GM18508 (cell line): ENCODE data around the gene TRIM65.
"Not testable (repeated sequence)": the region's sequence is repeated elsewhere in the genome, so short reads cannot be mapped to it uniquely, and the experiment has no call there.

ENCODE experiments used
- ATAC-seq: cut with Tn5 transposase; IDR thresholded peaks from one replicate; pipeline ENCODE4 v1.9.1; 2021; ENCODE audit warnings: moderate number of reproducible peaks; ENCODE audit not compliant: insufficient read depth, unreplicated experiment

Gene TRIM65

DNA sequence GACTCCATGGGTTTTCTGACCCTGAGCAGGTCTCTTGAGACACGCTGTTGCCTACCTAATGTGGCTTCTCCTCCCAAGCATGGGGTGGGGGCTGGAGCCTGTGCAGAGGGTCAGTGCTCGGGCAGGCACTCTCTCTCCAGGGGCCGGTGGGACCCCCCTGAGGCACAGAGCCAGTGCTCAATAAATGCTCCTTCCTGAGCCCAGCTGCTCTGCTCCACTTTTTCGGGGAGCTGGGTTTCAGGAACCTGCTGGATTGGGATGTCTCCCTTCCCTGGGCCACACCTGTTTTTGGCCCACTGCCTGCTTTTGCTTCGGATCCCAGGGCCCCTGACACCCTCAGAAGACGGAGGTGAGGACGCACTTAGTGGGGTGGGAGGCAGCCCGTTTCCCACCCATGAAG is 1.3 kb upstream of the TRIM65 start:
- ATAC-seq = no peak

DNA sequence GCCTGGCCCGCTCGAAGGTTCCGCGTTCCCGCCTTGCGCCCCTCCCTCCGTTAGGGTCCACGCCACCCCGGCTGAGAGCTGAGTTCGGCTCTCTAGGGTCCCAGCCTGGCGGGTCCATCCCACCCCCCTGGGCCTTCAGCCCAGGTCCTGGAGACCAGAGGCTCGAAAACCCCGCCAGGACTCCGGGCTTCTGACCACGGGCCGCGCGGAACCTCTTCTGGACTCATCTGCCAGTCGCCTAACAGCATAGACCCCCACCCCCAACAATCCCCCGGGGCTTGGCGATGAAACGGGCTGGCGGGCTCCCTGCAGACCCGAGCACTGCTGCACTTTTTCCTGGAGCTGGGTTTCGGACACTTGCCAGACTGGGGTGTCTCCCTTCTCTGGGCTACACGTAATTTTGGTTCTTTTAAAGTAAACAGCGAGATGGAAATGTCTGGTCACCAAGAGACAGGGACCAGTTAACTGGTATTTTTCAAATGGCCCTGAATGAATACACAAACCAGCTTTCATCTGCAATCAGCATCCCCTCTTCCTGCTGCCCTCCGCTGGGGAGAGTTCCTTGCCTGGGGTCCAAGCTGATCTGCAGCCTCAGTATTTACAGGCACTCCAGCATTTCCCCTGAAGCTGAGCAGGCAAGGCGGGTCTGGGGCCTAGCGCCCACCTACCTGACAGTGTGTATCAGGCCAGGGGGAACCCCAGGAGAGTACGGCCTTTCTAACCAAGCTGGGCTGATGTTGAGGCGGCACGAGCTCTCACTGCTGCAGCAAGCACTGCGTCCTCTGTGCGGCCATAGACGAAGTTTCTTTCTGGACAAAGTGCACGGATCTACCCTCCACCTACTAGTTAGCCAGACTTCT is 639 bp upstream of the TRIM65 start:
- no peak for ATAC-seq

DNA sequence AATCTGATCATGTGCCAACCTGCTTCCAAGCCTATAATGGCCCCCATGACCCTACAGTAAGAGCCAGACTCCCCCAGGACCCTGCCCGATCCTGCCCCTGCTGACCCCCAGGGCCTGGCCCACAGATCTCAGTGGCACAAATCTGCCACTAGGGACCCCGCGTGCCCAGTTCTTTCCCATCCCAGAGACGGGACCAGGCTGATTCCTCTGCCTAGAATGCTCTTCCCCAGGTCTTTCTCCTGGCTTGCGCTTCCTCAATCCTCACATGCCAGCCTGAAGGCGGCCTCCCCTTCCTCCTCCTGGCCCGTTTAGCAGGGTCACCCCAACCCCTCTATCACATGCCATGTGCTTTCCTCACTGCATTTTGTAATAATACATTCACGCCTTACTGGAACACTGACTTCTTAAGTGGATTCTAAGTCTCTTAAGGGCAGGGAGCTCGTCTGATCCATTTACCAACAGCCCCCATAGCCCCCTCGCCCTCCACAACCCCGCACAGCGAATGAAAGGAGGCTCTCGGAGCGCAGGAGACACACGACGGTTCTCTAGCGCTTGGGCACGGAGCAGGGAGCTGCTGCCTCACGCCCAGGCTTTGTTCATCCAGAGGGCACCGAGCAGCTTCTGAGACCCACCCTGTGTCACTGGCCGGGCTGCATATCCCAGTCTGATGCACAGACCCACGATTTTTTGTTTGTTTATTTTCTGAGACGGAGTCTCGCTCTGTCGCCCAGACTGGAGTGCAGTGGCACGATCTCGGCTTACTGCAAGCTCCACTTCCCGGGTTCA is 1.2 kb downstream of the TRIM65 start:
- ATAC-seq = no peak

DNA sequence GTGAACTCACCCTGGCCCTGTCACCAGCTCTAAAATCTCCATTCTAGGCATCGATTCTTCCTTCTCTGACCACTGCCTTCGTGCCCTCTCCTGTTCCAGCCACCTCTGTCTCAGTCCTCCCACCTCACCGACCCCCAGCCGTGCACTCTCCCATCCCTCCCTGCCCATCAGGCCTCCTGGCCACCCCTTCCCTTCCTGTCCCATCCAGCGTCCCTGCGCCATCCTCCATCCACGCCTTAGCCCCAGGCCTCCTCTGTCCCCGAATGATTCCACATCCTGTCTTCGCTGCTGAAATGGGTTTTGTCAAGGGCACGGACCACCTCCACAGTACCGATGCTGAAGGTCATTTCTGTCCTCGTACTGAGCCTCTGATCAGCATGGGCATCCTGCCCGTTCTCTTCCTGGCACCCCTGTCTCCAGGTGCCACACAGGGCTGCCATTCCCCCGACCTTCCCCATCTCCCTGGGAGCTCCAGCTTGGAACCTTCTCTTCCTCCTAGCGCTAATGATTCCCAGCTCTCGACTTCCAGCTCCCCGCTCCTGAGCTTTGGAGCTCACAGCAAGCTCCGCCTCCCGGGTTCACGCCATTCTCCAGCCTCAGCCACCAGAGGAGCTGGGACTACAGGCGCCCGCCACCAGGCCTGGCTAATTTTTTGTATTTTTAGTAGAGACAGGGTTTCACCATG is 2.6 kb downstream of the TRIM65 start:
- no peak for ATAC-seq

DNA sequence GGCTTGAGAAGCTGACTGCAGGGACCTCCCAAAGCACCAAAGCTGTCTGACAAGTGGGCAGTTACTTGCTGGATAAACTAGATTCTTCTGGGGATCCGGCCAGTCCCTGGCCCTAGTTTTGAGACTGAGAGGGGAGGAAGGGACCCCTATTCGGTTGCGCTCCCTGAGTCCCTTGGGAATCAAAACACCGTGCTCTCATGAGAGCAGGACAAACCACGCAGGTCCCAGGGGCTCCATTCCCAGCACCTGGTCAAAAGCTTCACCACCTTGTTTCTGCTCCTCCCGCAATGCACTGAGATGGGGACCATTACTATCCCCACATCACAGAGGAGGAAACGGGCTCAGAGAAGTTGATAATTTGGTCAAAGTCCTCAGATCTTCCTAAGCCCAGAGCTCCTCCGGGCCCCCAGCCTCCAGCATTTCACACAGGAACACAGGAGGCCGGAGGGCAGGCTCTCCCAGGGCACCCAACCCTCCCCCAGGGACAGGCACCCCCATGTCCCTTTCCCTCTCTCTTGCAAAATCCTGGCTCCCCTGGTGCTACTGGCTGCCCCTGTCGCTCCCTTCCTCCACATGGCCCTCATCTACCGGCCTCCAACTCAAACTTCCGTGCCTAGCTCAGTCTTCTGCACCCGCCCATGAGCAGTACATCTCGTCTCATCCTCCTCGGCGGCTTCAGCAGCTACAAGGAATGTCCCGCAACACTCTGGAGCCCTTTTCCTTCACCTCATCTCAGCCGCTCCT is 3.3 kb downstream of the TRIM65 start:
- no peak for ATAC-seq

DNA sequence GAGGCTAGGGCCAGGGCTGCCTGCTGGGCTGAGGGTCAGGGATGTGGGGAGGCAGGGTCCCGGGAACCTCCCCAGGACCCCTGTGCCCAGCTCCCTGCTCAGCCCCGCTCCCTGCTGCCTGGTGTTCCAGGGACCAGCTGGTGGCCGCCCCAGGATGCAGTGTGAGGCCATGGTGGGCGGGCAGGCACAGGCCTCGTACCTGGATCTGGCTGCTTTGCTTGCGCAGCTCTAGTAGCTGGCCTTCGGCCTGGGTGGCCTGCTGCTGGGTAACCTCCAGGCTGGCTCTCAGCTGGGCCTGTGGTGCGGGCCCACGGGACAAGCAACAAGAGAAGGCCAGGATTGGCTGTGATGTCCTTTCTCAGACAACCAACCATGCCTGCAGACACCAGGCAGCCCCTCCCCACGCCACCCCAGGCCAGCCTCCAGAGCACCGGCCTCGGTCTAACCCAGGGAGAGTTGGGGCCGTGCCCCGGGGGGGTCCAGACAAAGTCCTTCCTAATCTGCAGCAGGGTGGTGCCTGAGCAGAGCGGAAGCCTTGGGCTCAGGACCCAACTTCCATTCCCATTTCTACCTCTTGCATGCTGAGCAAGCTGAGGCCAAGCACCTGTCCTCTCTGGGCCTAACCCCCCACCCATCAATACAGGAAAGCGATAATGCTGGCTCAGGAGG is 4.1 kb downstream of the TRIM65 start:
- no peak for ATAC-seq

DNA sequence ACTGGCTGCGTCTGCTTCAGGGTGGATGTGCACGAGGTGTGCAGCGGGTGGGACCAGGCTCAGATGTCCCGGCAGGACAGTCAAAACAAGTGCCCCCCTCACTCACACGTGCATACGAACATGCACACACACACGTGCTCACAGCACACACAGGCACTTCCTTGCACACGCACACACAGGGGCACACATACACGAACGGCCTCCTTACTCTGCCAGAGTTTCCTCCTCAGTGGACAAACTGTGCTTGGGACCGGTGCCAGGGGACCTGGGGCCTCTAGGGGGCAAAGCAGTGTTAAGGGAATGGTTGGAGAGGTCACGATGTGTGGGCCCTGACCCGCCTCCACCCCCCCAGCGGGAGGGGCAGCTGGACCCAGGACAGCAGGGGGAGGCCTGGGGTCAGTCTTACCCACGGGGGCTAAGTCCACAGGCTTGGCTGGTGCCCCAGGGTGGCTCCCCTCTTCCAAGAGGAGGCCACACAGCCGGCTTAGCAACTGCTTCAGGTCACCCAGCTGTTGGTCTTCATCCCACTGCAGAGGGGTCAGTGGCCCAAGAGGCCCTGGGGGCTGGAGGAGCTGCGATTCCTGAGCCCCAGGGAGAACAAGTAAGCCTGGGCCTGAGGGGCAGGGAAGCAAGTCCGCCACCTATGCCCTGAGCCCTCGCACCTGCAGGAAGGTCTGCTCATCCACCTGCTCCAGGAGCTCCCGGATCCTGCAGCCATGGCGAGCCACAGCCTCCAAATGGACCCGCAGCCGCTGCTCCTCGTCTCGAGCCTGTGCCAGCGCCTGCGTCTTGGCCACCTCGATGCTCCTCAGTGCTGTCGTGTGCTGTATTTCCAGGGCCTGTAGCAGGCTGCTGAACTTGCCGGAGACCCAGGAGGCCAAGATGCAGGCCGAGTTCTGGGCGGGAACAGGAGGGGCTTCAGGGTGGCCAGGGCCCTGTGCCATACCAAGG is 4.9 kb downstream of the TRIM65 start:
- no peak for ATAC-seq

DNA sequence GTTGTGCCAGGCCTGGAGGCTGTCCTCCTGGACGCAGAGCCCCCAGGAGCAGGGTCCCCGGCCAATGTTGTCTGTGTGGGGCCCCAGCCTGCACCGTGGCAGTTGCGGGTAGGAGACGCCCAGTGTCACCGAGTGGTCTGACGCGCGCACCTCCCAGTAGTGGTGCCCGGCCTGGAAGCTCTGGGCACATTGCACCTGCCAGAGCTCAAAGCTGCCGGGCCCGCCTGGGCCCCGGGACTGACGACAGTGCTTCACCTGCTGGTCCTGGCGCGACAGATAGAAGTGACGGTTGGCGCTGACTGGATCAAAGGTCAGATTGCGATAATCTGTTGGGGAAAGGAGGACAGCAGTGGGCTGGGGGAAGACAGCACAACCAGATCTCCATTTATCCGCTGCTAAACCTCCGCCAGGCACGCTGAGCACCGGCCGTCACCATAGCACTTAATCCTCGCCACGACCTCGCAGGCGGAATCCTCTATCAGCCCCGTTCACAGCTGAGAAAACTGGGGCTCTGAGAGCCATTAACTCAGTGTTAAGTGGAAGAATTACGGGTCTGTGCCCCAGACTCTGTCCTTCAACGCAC is 5.6 kb downstream of the TRIM65 start:
- ATAC-seq = no peak

DNA sequence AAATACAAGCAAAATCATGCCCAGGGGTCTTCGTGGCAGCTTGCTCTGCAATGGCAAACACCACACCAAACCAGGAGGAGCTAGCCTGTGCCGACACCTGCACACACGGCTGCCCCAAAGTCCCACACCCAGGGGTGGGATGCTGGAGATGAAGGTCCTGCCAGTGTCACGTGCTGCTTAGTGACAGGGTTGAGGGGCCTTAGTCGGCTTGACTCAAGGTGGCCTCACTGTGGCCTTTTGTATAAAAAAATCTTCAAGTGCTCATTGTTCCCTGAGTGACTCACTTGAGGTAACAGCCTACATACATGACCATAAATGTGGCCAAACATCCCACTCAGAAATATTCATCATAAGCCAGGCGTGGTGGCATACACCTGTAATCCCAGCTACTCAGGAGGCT is 7.3 kb downstream of the TRIM65 start:
- no peak for ATAC-seq

DNA sequence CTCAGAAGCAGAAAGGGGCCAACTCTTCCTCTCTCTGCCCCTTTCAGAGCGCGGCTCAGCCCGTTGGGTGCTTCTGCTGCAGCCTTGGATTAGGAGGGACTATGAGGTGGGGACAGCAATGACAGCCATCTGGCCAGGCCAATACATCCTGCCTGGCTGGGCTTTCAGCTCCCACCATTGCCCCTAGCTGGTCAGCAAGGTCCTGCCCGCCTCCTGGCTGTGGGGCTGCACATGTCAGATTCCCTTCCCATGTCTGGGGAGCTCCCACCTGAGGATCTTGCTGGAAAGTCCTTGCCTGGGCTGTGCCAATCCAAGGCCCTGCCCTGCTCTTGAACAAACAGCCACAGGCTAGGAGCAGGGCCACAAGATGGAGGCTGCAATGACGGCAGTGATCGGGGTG is 8.3 kb downstream of the TRIM65 start:
- no peak for ATAC-seq

DNA sequence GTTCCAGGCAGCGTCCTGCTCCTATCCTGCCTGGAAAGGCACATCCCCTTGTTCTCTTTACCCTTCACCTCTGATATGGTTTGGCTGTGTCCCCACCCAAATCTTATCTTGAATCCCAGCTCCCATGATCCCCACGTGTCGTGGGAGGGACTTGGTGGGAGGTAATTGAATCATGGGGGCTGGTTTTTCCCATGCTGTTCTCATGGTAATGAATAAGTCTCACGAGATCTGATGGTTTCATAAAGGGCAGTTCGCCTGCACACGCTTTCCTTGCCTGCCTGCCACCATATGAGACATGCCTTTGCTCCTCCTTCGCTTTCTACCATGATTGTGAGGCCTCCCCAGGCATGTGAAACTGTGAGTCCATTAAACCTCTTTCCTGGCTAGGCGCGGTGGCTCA is 10.9 kb downstream of the TRIM65 start:
- not testable (repeated sequence) for ATAC-seq

DNA sequence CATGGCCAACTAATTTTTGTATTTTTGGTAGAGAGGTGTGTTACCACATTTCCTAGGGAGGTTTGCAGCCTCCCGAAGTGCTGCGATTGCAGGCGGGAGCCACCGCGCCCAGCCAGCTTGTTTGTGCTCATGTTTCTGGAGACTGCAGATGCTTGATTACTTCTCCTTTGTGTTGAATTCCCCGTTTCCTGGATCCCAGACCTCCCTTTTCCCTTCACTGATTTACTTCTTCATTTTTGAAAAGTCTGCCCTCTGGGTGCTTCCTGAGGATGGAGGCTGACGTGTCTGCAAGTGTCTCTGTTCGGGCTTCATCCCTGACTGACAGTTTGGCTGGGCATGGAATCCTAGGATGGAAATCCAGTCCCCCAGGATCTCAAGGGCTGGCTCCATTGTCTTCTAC is 11.3 kb downstream of the TRIM65 start:
- ATAC-seq = no peak

DNA sequence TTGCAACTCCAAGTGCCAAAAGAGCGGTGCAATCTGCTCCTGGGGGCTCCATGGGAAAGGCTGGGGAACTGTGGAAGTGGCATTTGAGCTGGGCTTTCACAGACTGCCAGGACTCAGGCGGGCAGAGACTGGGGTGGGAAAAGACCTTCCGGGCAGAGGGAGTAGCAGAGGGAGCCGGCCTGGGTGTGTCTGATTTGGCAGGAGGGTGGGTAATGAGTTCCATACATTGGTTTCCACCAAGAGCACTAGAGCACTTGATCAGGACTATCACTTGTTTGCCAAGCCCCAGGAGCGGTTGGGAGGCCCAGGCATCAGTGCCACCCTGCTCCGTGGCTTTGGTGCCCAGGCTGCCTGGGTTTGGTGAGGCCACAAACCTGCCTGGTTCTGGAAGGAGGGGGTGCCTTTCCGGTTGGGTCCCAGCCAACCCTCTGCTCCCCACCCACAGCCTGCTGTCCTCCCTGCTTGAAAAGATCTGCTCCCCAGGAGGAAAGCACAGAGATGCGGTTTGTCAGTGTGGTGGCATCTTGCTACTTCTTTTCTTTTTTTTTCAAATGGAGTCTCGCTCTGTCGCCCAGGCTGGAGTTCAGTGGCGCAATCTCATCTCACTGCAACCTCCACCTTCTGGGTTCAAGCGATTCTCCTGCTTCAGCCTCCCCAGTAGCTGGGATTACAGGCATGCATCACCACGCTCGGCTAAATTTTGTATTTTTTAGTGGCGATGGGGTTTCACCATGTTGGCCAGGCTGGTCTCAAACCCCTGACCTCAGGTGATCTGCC is 14.9 kb downstream of the TRIM65 start:
- ATAC-seq = no peak

DNA sequence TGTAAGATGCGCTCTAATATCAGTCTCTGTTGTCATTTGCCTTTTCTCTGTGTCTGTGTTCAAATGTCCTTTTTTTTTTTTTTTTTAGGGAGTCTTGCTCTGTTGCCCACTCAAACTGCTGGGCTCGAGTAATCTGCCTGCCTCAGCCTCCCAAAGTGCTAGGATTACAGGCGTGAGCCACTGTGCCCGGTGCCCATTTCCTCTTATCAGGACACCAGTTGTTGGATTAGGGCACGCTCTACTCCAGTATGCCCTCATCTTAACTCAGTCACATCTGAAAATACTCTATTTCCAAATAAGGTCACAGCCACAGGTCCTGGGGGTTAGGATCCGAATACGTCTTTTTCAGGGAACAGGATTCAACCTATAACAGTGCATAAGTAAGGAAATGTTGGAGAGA is 16.5 kb downstream of the TRIM65 start:
- no peak for ATAC-seq

DNA sequence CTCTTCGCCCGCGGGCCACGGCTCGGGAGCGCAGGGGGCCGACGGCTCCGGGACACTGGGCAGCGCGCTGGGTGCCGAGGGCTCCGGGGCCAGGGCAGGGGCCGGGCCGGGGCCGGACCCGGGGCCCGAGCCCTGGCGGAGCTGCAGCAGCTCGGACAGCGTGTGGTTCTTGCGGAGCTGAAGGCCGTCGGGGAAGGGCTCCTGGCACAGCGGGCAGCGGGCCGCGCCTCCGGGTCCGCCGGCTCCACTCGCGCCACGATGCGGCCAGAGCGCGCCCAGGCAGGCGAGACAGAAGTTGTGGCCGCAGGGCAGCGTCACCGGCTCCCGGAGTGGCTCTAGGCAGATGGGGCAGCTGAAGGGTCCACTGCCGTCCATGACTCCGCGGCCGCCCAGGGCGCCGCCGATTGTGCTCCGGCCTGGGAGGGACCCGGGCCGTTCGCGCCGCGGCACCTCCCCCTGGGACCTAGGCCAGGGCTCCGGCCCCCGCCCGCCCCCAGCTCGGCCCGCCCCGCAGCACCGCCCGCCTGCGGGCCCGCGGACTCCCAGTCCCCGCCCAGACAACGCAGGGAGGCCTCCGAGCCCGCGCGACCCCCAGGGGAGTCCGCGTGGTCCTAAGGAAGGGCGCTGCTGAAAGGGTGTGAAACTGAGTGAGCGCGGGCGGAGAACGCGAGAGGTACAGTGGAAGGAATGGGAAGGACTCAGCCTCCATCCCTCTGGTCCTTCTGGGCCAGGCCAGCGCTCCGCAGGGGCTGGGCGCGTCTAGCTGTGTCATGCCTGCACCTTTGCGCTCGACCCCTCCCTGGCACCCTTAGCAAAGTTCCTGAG is 18.4 kb downstream of the TRIM65 start, which contains the start of gene TRIM47:
Gene TRIM47 (minus strand): TSS at position 408 of the 825 bp plus-strand sequence. CDS start 33 bp downstream, at position 375.
- no peak for ATAC-seq

DNA sequence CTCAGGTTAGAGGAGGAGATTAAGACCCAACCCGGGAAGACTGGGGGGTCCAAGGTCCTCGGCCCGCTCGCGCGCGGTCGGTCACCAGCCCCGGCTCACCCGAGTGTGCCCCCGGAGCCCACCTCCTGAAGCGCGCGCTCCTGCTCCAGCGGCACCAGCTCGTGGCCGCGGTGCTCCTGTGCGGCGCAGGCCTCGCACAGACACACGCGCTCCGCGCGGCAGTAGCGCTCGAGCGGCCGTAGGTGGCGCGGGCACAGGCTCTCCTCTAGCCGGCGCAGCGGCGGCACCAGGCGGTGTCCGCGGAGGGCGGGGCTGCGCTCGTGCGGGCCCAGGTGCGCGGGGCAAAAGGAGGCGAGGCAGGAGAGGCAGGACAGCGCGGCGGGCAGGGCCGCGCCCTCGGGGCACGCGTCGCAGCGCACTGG is 19.0 kb downstream of the TRIM65 start:
- ATAC-seq = no peak
